ENCODE results near the gene ZNF41. TPM values are rescaled to one million over a fixed set of nuclear protein-coding genes. Genes with fewer than 3 reads are reported as not detected.

Gene ZNF41
- total RNA-seq, 1 experiment from 2014 or later: 12.2 TPM

DNA sequence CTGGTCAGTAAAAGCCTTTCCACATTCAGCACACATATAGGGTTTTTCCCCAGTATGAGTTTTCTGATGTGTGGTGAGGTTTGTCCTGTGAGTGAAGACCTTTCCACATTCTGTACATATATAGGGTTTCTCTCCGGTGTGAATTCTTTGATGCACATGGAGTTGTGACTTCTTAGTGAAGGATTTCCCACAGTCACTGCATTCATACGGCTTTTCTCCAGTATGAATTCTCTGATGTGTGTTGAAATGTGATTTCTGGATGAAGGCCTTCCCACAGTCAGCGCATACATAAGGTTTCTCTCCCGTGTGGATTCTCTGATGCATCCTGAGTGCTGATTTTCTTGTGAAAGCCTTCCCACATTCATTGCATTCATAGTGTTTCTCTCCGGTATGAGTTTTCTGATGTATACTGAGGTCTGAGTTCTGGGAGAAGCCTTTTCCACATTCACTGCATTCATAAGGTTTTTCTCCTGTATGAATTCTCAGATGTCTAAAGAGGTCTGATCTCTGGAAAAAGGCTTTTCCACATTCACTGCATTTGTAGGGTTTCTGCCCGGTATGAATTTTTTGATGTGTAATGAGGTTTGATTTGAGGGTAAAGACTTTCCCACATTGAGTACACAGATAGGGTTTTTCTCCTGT lies 34.7 kb downstream of the ZNF41 start:
- Mint-ChIP-seq H3K9me3 (ENCODE audit: low read depth, unreplicated experiment) (peaks cover 7% of the 10 kb centered on the region), H3K4me3 (ENCODE audit: low read depth, unreplicated experiment) (no peak overlapping the region), H3K27ac (ENCODE audit: unreplicated experiment) (no peak overlapping the region), H3K36me3 (ENCODE audit: insufficient read depth, unreplicated experiment) (peaks cover 19% of the 10 kb centered on the region), H3K4me1 (ENCODE audit: low read depth, unreplicated experiment) (no peaks in the 10 kb centered on the region), H3K27me3 (ENCODE audit: unreplicated experiment) (no peaks in the 10 kb centered on the region)
- TF ChIP-seq, protein P1, sequence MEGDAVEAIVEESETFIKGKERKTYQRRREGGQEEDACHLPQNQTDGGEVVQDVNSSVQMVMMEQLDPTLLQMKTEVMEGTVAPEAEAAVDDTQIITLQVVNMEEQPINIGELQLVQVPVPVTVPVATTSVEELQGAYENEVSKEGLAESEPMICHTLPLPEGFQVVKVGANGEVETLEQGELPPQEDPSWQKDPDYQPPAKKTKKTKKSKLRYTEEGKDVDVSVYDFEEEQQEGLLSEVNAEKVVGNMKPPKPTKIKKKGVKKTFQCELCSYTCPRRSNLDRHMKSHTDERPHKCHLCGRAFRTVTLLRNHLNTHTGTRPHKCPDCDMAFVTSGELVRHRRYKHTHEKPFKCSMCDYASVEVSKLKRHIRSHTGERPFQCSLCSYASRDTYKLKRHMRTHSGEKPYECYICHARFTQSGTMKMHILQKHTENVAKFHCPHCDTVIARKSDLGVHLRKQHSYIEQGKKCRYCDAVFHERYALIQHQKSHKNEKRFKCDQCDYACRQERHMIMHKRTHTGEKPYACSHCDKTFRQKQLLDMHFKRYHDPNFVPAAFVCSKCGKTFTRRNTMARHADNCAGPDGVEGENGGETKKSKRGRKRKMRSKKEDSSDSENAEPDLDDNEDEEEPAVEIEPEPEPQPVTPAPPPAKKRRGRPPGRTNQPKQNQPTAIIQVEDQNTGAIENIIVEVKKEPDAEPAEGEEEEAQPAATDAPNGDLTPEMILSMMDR (IDR thresholded peaks at IDR 0.05; ENCODE audit: unreplicated experiment): no peak
- no peak for DNase-seq
- BruUV-seq (replicated peaks): no TSS peak
- CTCF ChIA-PET: no interaction called here
- intact Hi-C loops (cut with micrococcal nuclease; ENCODE audit: unreplicated experiment): no loop called here

DNA sequence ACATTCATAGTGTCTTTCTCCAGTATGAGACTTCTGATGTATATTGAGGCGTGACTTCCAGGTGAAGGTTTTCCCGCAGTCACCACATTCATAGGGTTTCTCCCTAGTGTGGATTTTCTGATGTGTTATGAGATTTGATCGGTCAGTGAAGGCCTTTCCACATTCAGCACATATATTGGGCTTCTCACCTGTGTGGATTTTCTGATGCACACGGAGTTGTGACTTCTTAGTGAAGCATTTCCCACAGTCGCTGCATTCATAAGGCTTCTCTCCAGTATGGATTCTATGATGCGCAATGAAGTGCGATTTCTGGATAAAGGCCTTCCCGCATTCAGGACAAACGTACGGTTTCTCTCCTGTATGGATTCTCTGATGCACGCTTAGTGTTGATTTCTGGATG lies 35.4 kb downstream of the ZNF41 start:
- Mint-ChIP-seq H3K9me3 (ENCODE audit: low read depth, unreplicated experiment) (peaks cover 7% of the 10 kb centered on the region), H3K27ac (ENCODE audit: unreplicated experiment) (no peak overlapping the region), H3K4me3 (ENCODE audit: low read depth, unreplicated experiment) (no peak overlapping the region), H3K27me3 (ENCODE audit: unreplicated experiment) (no peaks in the 10 kb centered on the region), H3K36me3 (ENCODE audit: insufficient read depth, unreplicated experiment) (peaks cover 13% of the 10 kb centered on the region), H3K4me1 (ENCODE audit: low read depth, unreplicated experiment) (no peaks in the 10 kb centered on the region)
- no peak for DNase-seq
- no TSS peak for BruUV-seq (replicated peaks)
- CTCF ChIA-PET: no interaction called here
- intact Hi-C loops (cut with micrococcal nuclease; ENCODE audit: unreplicated experiment): no loop called here
- TF ChIP-seq, protein P1 (IDR thresholded peaks at IDR 0.05; ENCODE audit: unreplicated experiment): no peak

- Mint-ChIP-seq H3K4me1 (ENCODE audit: low read depth, unreplicated experiment) (no peaks in the 10 kb centered on the region), H3K27ac (ENCODE audit: unreplicated experiment) (no peak overlapping the region), H3K9me3 (ENCODE audit: low read depth, unreplicated experiment) (peaks cover 7% of the 10 kb centered on the region), H3K36me3 (ENCODE audit: insufficient read depth, unreplicated experiment) (peaks cover 13% of the 10 kb centered on the region), H3K4me3 (ENCODE audit: low read depth, unreplicated experiment) (no peak overlapping the region), H3K27me3 (ENCODE audit: unreplicated experiment) (no peaks in the 10 kb centered on the region)
- CTCF ChIA-PET: no interaction called here
- TF ChIP-seq, protein P1 (IDR thresholded peaks at IDR 0.05; ENCODE audit: unreplicated experiment): no peak
- DNase-seq: no peak
- BruUV-seq (replicated peaks): no TSS peak
- intact Hi-C loops (cut with micrococcal nuclease; ENCODE audit: unreplicated experiment): no loop called here
Observed at GRCh38 chrX:47446971-47447370, 36.1 kb downstream of the ZNF41 start.

DNA sequence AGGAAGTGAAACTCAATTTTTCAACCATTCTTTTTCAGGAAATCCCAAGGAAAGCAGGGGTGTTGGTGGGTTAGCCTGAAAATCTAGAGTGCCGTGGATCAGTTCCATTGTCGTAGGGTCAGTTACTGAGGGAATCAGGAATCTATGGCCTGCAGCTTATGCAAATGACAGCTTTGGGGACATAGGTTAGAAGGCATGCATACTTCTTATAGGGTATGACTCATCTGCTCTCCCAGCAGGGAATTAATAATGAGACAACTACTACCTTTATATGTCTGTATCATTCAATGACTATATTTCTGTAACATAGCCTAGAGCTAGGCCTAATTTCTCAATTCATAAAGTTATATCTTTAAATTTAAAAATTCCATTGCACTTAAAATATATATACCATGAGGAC lies 36.6 kb downstream of the ZNF41 start:
- TF ChIP-seq, protein P1 (IDR thresholded peaks at IDR 0.05; ENCODE audit: unreplicated experiment): no peak
- intact Hi-C loops (cut with micrococcal nuclease; ENCODE audit: unreplicated experiment): no loop called here
- Mint-ChIP-seq H3K9me3 (ENCODE audit: low read depth, unreplicated experiment) (peaks cover 7% of the 10 kb centered on the region), H3K27ac (ENCODE audit: unreplicated experiment) (no peak overlapping the region), H3K4me3 (ENCODE audit: low read depth, unreplicated experiment) (no peak overlapping the region), H3K4me1 (ENCODE audit: low read depth, unreplicated experiment) (no peaks in the 10 kb centered on the region), H3K27me3 (ENCODE audit: unreplicated experiment) (no peaks in the 10 kb centered on the region), H3K36me3 (ENCODE audit: insufficient read depth, unreplicated experiment) (peaks cover 13% of the 10 kb centered on the region)
- DNase-seq: no peak
- no TSS peak for BruUV-seq (replicated peaks)
- CTCF ChIA-PET: no interaction called here
